Measurements from ENCODE around the gene CACNA2D3. TPM values are rescaled to one million over a fixed set of nuclear protein-coding genes. Genes with fewer than 3 reads are reported as not detected.

The CACNA2D3 gene
- polyA plus RNA-seq, 1 donor = 1.6 TPM

DNA sequence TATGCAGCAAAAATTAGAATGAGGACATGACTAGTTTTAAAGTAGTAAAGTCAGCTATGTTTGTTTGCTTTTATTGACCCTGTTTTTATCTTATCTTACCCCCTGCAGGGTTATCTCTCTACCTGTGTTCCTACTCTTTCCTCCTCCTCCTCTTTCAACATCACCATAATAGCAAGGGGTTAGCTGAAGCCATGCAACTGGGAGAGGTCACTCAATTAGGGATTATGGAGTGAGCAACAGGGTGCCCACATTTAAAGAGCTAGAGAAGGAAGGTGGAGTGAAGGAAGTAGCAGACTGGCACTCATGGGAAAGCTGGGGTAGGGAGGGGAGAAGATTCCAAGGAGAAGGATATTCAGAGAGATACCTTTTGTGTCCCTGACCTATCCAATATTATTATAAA lies 679.6 kb downstream of the CACNA2D3 start:
- no peak for DNase-seq

DNA sequence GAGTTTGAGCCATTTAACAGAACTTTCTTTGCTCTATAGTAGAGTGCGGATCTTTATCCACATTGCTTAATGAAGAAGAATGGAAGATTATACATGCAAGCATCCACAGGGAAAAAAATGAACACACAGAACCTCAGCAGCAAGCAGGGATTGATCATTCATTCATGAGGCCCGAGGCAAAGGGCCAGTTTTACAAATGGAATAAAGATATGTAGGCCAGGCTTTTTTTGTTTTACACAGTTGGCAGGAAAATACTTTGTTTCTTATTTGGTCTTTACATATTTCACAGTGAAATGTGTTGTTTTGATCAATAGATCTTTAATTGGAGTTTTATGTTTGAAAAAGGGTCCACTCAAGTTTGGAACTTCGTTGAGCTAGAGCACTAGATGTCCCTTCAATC lies 688.0 kb downstream of the CACNA2D3 start:
- no peak for DNase-seq

DNA sequence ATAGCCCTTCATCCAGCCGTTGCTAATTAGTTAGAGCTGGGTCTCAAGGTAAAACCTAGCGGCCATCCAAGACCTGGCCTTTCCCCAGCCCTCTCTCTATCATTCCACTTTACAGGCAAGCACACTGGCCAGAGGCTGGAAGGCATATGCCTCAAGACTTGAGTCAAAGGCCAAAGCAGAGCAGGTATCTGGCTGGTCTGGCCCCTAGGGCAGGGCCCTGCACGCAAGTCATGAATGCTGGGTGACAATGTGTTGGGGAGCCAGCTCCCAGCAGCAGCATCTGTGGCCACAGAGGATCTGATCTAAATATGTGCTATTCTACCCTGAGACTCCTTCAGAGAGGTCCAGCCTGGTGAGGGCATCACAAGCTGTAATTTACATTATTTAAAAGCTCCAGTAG lies 691.9 kb downstream of the CACNA2D3 start:
- no peak for DNase-seq

DNA sequence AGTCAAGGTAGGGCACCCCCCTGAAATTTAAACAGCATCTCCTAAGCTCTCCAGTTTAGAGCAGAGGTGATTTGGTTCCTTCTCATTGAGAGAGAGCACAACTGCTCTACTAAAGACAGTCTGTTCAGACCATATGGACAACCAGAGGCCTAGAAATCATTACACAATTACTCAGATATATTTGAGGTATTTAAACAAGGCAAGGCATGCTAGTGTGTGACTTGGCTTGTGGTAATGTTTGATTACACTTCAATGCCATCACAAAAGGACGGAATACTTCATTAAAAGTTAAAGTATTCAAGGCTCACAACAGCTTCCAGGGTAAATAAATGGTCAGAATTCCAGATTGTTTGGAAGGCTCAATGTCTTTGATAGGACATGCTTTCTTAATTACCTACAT lies 695.3 kb downstream of the CACNA2D3 start:
- DNase-seq = no peak

DNA sequence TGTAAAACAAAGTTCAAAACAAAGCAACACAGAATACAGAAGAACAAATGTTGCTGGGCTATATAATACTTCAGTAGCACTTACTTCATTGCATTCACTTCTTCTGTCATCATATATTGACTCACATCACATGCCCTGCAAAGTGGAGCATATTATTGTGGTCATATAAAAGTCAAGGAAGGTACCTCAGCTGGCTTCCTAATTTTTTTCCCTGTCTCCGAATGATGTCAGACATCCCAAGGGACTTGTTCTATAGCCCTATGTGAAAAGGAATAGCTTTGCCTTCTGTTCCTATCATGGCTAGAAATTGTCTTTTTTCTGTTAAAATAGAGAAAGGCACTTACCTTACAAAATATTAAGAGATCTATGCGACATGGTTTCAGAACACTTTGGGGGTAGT lies 696.1 kb downstream of the CACNA2D3 start:
- no peak for DNase-seq

DNA sequence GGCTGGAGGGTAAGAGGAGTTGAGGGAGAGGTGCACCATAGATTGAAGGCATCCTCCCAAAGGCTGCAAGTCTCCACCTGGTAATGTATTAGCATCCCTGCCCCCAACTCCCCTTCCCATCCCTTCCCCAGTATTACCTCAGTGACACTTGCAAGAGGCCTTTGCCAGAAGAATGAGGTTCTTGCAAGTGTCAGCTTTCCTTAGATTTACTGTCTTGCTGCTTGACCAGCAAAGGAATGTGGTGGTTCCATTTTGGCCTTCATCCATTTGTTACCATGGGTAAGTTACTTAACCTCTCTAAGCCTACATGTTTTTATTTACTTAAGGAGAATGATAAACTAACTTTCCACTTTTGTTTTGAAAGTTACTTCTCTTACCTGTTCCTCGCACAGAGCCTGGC lies 696.6 kb downstream of the CACNA2D3 start:
- DNase-seq = no peak

DNA sequence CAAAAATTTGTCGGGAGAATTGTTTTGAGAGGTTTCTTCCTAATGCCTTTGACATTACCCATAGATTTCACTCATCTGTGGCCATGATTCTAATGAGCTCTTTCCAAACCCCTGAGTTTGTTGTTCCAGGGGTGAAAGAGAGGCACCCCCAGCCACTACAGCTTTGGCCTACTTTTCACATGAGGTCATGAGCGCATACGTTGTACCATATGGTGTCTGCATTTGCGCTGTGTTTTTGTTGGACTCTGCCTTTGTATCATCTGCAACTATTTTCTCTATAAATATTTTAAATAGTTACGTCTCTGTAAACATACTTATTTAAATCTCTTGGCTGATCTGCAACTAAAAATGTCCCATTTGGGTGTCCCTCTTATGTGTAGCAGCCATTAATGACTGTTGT lies 697.6 kb downstream of the CACNA2D3 start:
- no peak for DNase-seq

DNA sequence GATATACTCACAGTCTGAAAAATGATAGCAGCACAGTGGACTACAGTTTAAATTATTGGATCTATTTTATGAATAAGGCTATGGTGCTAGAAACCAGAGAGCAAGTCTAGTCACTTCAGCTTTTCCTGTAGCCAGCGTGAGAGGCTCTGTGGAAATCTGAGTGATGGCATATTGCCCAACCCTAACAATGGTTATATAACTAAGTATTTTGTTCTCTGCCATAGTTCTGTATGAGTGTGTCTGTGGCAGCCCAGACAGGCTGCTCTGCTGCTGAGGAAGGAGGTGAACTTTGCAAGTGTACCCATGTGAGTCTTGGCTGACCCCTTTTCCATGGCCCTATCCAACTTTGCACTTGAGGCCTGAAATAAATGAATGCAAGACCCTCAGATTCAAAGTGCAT lies 699.9 kb downstream of the CACNA2D3 start:
- DNase-seq = no peak

DNA sequence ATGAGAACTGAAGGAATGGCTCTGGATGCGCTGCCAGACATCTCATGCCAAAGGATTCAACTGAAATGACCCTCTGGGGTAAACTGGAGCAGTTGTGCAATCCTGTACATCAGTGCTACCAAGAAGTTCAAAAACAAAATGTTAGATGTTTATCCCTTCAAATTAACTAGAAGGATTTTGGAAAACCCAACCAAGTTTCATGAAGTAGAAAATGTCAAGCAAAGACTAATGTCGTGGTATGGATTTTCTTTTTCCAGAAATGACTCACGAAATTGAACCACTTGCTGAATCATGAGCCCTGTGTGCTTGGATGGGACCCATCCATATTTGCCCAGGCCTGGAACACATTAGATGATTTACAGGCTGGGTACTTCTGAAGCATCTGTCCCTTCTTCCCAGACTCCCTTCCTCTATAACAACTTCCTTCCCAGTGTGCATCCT lies 703.9 kb downstream of the CACNA2D3 start:
- DNase-seq = no peak

DNA sequence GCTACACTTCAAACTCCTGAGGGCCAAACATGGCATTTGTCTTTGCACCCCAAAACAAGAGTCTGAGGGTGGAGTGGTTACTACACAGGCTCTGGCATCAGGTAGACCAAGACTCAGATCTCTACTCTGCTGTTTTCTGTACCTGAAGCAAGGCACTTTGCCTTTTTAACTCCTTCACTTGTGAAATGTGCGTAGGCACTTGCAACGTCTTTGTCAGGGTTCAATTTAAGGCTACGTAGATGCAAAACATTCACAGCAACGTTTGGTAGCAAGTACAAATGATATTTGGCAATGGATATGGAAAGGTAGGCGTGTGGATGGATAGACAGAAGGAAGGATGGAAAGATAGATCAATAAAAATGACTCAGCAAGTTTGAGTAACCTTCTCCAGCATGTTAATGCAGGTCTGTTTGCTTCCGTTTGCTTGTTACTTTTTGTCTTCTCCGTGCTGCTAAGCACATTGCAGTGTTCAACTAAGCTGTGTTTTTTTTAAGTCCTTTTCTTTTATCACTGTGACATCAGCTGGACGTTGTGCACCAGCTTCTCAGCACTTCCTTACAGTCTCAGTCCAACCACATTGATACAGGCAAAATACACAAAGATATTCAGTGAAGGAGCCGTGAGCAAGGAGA lies 704.8 kb downstream of the CACNA2D3 start:
- DNase-seq = no peak

DNA sequence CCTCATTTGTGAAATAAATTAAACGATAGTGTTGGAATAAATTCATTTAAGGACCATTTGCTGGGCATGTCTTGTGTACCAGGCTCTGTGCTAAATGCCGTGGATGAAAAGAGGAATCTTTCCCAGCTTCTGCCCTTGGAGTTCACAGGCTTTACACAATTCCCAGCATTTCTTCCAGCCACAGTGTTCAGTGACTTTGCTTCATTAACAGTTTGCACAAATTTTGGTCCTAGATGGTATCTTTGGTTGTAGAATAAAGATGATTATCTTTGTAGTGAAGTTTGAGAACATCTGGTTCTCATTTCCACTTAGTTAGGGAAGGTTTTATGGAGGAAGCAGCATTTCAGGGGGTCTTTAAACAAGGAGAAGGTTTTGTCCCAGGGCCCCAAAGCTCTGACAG lies 705.4 kb downstream of the CACNA2D3 start:
- DNase-seq = no peak

DNA sequence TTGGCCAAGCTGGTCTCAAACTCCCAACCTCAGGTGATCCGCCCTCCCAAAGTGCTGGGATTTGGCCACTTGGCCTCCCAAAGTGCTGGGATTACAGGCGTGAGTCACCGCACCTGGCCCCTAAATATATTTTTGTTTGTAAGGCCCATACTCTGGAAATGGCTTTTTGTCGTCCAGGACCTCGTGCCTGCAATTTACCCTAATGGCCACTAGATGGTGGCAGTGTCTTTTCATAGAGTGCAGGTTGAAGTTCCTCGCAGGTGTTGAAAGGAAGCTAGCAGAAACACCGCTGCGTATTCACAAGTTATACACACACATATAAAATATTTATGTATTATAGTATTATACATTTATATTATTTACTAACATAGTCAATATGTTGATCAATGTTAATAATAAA lies 708.3 kb downstream of the CACNA2D3 start:
- no peak for DNase-seq

DNA sequence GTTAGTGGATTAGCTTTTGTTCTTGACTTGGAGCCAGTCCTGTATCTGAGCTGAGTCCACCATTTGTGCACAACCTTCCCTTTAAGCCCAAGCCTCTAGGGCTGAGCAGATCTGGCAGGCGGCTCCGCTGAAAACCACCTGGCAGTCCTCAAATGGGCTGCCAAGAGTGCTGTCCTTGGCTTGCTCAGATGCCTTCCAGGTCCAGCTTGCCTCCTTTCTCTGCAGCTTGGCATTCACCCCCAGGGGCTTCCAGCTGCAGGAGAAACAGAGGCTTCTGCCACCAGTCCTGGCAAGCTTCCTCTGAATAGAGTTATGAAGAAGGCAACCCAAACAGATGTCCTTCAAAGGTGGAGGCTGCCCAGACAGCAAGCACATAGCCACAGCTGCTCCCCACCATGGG lies 708.8 kb downstream of the CACNA2D3 start:
- no peak for DNase-seq

DNA sequence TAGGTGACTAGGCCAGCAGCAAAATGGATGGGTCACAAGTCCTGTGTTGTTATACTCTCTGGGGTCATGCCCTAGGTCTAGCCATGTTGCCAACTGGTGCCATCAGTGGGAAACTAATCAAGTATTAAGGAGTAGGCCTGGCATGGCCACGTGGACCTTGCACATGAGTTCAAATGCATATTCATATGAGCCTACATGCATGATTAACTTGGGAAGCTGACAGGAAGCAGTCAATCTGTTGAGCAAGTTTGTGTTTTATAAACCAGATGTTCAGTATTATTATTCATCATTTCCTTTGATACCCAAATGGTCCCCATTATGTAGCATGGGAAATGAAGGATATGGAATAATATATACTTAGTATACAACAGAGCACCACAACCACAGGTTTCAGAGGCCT lies 710.5 kb downstream of the CACNA2D3 start:
- no peak for DNase-seq

DNA sequence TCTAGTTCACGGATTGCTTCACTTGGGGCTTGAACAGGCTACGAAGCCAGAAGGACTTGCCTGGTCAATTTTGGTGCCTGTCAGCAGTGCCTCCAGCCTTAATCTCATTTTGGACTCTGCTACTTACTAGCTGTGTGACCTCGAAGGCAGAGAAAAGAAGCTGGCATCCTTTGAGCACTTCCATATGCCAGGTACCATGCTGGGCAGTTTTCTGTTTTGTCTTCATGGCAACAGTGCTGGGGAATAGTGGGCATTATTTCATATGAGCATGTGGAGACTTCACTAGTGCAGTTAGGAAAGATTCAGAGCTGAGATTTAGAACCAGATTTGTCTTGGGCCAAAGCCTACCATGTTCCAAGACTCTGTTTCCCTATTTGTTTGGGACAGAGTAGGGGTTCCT lies 713.3 kb downstream of the CACNA2D3 start:
- DNase-seq = no peak

DNA sequence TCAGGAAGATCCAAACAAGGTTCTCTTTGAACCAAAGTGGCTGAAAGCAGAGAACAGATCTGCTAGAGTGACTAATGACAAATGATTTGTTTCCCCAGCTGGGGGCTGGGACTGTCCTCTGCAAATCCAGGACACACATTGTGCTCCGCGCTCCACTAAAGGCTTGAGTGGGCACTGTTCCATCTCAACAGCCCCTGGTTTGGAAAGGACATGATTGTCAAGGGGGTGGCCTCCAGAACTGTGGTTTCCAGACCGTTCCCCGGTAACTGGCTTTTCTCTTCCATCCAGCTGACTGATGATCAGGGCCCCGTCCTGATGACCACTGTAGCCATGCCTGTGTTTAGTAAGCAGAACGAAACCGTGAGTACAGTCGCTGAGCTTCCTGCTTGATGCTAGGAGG lies 714.5 kb downstream of the CACNA2D3 start:
- no peak for DNase-seq

DNA sequence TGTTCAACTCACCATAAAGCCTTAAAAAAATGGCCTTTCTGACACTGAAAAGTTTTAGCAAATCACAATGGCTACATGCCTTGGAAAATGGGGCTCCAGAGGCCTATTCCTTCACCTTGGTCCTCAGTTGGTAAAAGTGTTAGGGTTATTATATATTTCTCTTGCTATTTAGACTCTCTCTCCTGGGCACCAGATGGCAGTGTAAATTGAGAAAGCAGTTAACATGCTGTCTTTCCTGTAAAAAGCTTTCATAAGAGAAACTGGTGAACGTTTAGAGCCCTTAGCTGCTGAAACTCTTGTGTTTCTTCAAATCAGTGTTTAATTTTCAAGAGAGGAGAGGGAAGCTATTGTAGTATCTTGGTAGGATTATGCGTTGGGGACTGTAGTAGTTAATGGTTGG lies 715.6 kb downstream of the CACNA2D3 start:
- DNase-seq = no peak

DNA sequence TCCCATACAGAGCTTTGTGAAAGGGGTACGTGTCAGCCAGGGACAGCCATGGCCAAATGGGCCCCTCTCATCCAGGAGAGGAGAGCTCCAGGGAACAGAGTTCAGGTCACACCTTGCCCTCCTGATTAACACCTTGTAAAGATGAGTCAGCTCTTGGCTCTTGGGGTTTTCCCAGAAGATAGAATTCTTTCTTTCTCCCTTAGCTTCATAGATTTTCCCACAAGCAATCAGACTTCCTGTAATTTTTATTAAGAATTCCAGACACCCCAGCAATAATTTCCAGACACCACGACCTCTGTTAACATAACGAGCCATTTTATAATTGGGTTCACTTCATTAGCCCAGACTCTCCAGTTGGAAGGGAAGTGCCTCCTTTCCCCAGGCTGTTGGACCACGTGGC lies 719.1 kb downstream of the CACNA2D3 start:
- no peak for DNase-seq

DNA sequence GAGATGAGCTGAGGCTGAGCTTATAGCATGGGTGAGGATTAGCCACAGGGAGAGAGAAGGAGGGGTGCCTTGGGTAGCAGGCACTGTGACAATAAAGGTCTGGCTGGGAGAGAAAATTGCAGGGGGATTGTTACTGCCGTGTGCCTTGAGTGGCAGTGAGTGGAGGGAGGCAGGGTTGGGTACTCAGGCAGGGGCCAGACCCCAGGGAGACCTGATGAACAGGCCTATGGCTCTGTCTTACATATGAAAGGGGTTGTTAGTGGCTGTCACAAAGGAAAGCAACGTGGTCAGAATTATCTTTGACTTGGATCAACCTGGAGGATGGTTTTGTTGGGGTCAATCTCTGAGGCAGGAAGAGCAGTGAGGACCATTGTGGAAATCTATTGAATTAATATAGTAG lies 721.0 kb downstream of the CACNA2D3 start:
- no peak for DNase-seq

DNA sequence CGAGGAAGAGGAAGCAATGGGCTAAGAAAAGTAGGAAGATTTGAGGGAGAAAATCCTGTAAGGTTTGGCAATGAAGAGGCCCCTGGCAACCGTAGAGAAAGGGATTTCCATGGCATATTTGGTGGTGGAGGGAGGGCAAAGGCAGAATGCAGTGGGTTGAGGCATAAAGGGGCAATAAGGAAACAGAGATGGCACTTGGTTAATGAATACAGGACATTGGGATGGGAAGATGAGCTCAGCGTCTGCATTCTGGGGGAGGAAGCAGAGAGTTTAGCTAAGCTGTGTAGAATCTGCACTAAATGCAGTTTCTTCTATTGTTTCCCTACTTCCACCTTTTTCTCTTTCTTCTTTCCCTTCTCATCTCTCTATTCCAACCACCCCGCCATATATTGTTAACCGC lies 721.9 kb downstream of the CACNA2D3 start:
- no peak for DNase-seq

DNA sequence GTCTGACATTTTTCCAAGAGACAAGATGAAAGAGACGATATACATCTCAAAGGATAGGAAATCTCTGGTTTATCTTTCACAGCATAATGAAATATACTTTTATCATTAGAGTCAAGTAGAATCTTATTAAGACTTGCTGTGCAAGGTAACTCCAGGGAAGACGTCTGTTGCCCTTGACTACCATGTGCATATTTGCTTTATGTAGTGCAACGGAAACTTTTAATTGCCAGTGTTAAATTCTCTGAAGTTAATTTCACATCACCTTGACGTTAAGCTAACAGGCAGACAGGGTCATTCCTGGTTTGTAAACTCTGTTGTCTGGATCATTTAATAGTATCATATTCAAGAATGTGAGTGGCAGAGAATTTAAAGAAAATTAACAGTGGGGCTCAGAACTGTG lies 722.7 kb downstream of the CACNA2D3 start:
- no peak for DNase-seq

DNA sequence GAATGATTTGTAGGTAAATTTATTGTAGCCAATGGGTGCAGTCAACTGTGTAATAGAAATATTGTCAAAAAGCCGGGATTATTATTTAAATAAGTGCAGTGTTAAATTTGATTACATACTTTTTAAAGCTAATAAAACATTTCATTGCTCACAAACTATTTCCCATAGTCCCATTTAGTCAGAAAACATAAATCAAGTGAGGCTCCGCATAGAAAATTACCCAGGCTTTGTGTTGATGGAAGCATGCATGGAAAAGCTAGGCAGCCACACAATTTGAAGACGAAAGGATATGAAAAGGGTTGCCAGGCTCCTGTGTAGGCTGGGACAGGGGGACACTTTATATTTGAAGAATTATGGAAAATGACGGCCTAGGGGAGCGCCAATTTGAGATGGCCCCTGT lies 723.2 kb downstream of the CACNA2D3 start:
- no peak for DNase-seq

DNA sequence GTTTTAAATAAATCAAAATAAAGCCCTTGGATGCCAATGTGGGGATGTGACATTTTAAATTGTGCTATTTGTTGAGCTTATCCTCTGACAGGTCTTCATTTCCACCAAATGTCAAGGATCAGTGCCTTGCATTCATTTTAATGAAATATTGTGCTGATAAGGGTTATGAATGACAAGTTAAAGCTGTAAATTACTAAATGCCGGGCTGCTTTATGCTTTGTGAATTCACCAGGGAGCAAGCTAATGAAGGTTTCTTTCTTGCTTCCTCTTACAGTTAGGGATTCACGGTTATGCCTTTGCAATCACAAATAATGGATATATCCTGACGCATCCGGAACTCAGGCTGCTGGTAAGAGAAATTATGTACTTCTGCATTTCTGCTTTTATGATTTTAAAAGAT lies 723.8 kb downstream of the CACNA2D3 start:
- DNase-seq = no peak

DNA sequence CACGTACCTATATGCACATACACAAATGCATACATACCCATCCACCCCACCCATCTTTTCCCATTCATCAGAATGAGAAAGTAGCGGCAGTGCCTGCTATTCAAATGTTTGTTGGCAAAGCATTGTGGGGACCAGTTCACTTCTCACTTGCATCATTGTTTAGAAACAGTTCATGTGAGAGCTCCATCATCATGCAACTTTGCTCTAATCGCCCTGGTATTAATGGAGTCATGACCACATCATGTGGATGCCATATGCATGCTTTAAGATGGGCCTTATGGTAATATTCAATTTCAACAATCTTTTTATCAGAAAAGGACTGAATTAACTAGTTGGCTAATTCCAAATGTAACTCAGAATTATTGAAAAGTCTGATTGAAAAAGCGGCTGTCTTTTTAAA lies 725.0 kb downstream of the CACNA2D3 start:
- DNase-seq = no peak

DNA sequence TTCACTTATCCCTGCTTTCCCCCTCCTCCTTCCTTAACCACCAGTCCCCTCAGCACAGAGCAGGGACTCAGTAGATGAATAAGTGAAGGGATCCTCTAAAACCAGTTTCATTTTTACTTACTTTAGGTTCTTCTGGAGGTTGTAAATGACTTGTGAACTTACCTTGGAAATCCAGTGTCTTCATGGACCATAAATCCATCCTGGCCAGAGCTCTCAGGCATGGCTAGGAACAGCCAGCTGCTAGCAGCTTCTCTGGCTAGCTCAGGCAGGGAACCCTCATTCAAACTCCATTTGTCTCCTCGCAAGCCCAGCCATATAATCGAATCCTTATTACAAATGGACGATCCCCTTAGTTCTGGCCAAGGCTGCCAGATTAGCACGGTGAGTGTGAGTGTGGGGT lies 727.0 kb downstream of the CACNA2D3 start:
- no peak for DNase-seq

All from left kidney (tissue), 2 donors.